GM19438 (cell line): ENCODE results near the gene STBD1.
A peak's percentile ranks its signal among the peaks of the same experiment; 100 is the strongest.
"Not testable (repeated sequence)": the region's sequence is repeated elsewhere in the genome, so short reads cannot be mapped to it uniquely, and the experiment has no call there.

Source experiments
- ATAC-seq: cut with Tn5 transposase; IDR thresholded peaks from one replicate; pipeline ENCODE4 v1.9.1; 2021; ENCODE audit warnings: low read depth; ENCODE audit not compliant: unreplicated experiment

STBD1 gene

GRCh38 chr4:76282941-76283689, 23.4 kb upstream of the STBD1 start:
- no peak for ATAC-seq

DNA sequence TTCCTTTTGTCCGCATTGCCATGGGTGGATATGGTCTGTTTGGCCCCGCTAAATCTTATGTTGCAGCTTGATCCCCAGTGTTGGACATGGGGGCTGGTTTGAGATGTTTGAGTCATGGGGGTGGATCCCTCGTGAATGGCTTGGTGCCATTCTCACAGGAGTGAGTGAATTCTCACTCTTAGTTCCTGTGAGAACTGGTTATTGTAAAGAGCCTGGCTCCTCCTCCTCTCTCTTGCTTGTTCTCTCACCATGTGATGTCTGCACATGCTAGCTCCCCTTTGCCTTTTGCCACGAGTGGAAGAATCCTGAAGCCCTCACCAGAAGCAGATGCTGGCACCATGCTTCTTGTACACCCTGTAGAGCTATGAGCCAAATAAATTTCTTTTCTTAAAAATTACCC, 22.6 kb upstream of the STBD1 start:
- no peak for ATAC-seq

DNA sequence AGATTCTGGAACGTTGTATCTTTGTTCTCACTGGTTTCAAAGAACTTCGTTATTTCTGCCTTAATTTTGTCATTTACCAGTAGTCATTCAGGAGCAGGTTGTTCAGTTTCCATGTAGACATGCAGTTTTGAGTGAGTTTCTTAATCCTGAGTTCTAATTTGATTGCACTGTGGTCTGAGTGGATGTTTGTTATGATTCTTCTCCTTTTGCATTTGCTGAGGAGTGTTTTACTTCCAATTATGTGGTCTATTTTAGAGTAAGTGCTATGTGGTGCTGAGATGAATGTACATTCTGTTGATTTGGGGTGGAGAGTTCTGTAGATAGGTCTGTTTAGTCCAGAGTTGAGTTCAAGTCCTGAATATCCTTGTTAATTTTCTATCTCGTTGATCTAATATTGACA, 18.7 kb upstream of the STBD1 start:
- ATAC-seq: not testable (repeated sequence)

GRCh38 chr4:76292730-76293129, 13.8 kb upstream of the STBD1 start:
- ATAC-seq: no peak

- no peak for ATAC-seq
Measured at GRCh38 chr4:76293772-76294171, 12.8 kb upstream of the STBD1 start.

- ATAC-seq: no peak
Measured at GRCh38 chr4:76296286-76296820, 10.2 kb upstream of the STBD1 start.

- no peak for ATAC-seq
Measured at GRCh38 chr4:76298227-76298626, 8.3 kb upstream of the STBD1 start.

- ATAC-seq: no peak
Measured at GRCh38 chr4:76300012-76300411, 6.5 kb upstream of the STBD1 start.

DNA sequence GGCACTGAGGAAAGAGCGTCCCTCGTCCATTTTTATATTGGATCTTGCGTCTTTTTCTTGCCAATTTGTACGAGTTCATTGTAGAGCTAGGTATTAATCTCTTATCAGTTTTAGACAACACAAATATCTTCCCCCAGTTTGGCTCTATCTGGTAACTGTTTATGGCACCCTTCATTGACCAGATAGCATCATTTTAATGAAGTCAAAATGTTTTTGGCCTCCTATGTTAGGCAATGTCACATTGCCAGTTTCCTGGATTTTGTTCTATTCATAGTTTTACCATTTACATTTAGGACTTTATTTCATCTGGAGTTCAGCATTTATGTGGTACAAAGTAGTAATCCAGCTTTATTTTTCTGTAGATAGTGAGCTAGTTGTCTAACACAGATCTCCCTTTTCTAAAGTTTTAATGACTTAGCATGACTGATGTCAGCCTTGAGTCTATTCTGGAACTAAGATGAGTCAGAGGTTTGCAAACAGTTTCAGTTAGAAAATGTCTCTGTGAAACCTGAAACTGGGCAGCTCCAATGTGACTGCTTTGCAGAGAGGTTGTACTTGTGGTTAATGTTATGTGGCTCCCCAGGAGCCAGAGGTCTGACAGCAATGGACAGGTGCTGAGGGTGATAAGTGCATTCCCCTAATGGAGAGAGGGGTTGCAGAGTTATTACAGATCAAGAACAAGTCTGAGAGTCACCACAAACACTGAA, 5.3 kb upstream of the STBD1 start:
- ATAC-seq: peak; percentile 98

GRCh38 chr4:76301775-76302162, 4.8 kb upstream of the STBD1 start:
- no peak for ATAC-seq

DNA sequence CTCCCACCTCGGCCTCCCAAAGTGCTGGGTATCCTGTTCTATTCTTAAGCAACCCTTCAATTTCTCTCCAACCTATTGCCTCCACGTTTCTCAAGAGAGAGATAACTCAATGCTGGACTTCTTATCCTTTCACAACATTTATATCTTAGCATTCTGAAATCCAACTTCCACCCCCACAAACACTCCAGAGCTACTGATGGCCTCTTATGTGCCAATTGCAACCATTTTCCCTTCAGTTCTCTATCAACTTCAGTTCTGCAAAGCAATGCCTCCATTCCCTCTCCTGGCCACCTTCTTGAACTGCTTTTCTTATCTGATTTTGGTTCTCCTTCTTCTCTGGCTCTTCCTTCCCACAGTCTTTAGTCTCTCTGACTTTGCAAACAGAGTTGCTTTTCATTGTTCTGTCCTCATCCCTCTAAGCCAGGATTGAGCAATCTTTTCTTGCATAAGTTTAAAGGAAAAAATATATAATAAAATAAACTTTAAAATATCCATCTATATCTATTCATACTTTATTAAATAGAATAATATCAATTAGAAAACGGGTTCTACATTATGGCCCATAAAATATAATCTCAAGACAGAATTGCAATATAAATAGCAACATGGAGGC, 3.6 kb upstream of the STBD1 start:
- ATAC-seq: no peak

GRCh38 chr4:76305033-76305687, 1.4 kb upstream of the STBD1 start:
- no peak for ATAC-seq

DNA sequence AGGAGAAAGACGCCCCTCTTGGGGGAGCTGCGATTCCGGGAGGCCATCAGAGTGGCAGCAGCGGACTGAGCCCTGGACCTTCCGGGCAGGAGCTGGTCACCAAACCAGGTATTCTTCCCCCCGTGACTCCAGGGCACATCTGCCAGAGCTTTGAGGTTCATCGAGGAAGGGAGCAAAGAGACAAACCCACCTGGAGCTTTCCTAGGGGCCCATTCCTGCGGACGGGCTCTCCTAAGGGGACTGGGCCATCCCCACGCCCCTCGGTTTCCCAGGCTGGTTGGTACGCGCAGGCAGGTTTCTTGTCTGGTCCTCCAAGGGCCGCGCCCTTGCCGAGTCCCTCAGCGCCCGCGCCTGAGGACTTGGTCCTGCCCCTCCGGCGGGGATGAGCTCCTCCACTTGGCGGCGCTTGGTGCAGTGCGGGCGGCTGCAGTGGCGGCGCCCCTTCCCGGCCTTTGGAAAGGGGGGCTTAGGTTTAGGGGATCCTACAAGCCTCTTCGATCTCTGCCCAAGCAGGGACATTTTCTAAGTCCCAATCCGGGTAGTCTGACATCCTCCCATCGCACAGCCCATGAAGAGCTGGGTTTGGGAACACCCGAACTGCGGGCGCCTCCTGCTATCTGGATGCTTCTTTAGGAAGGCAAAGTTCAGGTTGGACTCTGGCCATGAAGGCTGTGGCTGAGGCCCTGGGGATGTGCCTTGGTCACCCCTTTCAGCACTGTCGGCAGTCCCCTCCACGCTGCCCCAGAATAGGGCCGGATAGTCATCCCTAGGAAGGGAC, 538 bp downstream of the STBD1 start:
- ATAC-seq: no peak

- ATAC-seq: no peak
Measured at GRCh38 chr4:76307660-76308014, 1.1 kb downstream of the STBD1 start.

- no peak for ATAC-seq
Measured at GRCh38 chr4:76308548-76308947, 2.0 kb downstream of the STBD1 start.

GRCh38 chr4:76309939-76310550, 3.5 kb downstream of the STBD1 start:
- ATAC-seq: no peak

GRCh38 chr4:76310683-76311082, 4.2 kb downstream of the STBD1 start:
- ATAC-seq: no peak

DNA sequence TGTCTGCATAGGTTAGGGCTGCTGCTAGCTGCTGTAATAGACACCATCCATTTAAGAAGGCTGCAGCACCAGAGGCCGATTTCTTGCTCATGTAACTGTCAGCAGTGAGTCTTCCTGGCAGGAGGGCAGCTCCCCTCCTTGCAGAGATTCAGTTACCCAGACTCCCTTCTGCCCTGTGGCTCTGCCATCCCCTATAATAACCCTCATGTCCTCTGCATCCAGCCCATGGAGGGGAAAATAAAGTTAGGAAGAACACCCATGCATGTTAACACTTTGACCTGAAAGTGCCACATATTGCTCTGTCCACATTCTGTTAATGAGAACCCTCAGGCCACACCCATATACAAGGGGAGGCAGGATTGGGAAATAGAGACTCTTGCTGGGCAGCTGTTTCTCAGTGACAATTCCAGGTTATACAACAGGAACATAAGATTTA, 5.4 kb downstream of the STBD1 start:
- ATAC-seq: no peak

GRCh38 chr4:76312457-76312856, 5.9 kb downstream of the STBD1 start:
- ATAC-seq: no peak

- no peak for ATAC-seq
Measured at GRCh38 chr4:76313547-76313946, 7.0 kb downstream of the STBD1 start.
